Ovary (tissue), 9 donors: ENCODE data around the gene ARL8A. TPM values are rescaled to one million over a fixed set of nuclear protein-coding genes. Genes with fewer than 3 reads are reported as not detected.

Experiments
- DNase-seq, 5 donors: peaks; one replicate each; pipeline ENCODE4 v3.0.0-alpha.2; 2019 to 2020
- H3K27ac ChIP-seq, 2 donors: fragments of 200-600 bp; one replicate each; pipeline versions ENCODE4 v1.5.1 to v1.8.0; 2019 to 2022
- H3K27me3 ChIP-seq: fragments of 200-600 bp; one replicate; pipeline ENCODE4 v1.8.0; 2022
- H3K36me3 ChIP-seq: fragments of 200-600 bp; sonication (generic); one replicate; pipeline ENCODE4 v1.5.1; 2019
- H3K4me1 ChIP-seq: one replicate; pipeline ENCODE4 v1.8.1; 2013; ENCODE audit warnings: mild to moderate bottlenecking, moderate library complexity; ENCODE audit not compliant: insufficient read depth
- H3K4me3 ChIP-seq: fragments of 200-600 bp; sonication (generic); one replicate; pipeline ENCODE4 v1.5.1; 2017
- H3K9me3 ChIP-seq, 2 donors: fragments of 200-600 bp in 1 of 2; sonication (generic) in 1 of 2; one replicate each; pipeline versions ENCODE4 v1.5.1 to v1.8.1; 2013 to 2019; ENCODE audit warnings: mild to moderate bottlenecking in 1 of 2, moderate library complexity in 1 of 2
- CTCF ChIP-seq, 3 donors: fragments of 450-650 bp in 2 of 3; fragments of 200-600 bp in 1 of 3; IDR thresholded peaks; one replicate each; pipeline versions ENCODE4 v1.5.1 to v1.8.0; 2016 to 2022; ENCODE audit warnings: antibody characterized with exemption in 3 of 3, mild to moderate bottlenecking in 1 of 3
- EP300 ChIP-seq: sonication (generic); formaldehyde crosslinking; IDR thresholded peaks from one replicate; pipeline ENCODE4 v1.6.1; 2017; ENCODE audit warnings: antibody characterized with exemption
- POLR2A ChIP-seq: fragments of 450-650 bp; IDR thresholded peaks from one replicate; pipeline ENCODE4 v1.6.1; 2017; ENCODE audit warnings: antibody characterized with exemption, mild to moderate bottlenecking, moderate library complexity
- WGBS, 3 donors: extraction: QIAGEN DNeasy Blood & Tissue Kit in 1 of 3; methylation state at CpG; one replicate each; pipeline versions ENCODE4 v1.1.5 to v1.1.7; 2013 to 2017; 5-methylcytosine and 5-hydroxymethylcytosine counted together
- intact Hi-C, 4 donors: fragments of 100-400 bp; cut with DNase I; formaldehyde crosslinking; loops; one replicate each; pipeline versions ENCODE4 v1.11.0 to v1.15.1; 2022 to 2023
- polyA plus RNA-seq, 2 donors: library from polyadenylated mRNA; stranded (reverse); fragments of 200-250 nt in 1 of 2; fragments of 350-450 nt in 1 of 2; fragmentation: Illumina TruSeq in 1 of 2; extraction: RNeasy Lipid Tissue Mini Kit (QIAGEN cat#74804) in 1 of 2; gene quantifications; one replicate each; pipeline ENCODE4 v1.2.3, GENCODE V29; 2013 to 2014
- total RNA-seq, 7 donors: library from RNA; depleted of rRNA in 2 of 7; stranded (reverse); fragments of >200 nt in 2 of 7; fragmentation: NEBNext Ultra II Directional in 3 of 7; extraction: Animal tissue kit (Norgen Biotek cat#: 25700) in 3 of 7; gene quantifications; one replicate each; pipeline versions ENCODE4 v1.1.0 to v1.2.4, GENCODE V29; 2016 to 2023
- donor health status: DM: no; HTN: no; CAD: no; lungs with moderate emphysema.
- donor health status: DM: no; HTN: no; CAD: no.
- donor health status: Bipolar disorder and iron deficiency.
- donor health status: DM: yes; HTN: yes; CAD: no.
- donor health status: DM: no; HTN: no; CAD: no.
- donor health status: DM: yes; HTN: yes; CAD: no.

Gene ARL8A
- total and polyA plus RNA-seq, 9 donors, result 20.0 to 95.9 (median 65.8) TPM

- intact Hi-C loops, result no loop called here
- 85 to 89% (median 85%) methylated on average over 8 of the region's 8 CpGs for WGBS, 3 donors
Measured at GRCh38 chr1:202150602-202151001, 6.1 kb upstream of the ARL8A start.

GRCh38 chr1:202150187-202150586, 5.7 kb upstream of the ARL8A start:
- Histone ChIP-seq H3K27ac (no peak overlapping the region), H3K4me1 (no peaks in the 10 kb centered on the region), H3K4me3 (no peak overlapping the region), H3K36me3 (no peaks in the 10 kb centered on the region), H3K9me3 (no peaks in the 10 kb centered on the region), H3K27me3 (no peaks in the 10 kb centered on the region)
- TF ChIP-seq CTCF (IDR thresholded peaks at IDR 0.05) (no peak), EP300 (no peak), POLR2A (no peak)
- intact Hi-C loops, result no loop called here
- WGBS, 3 donors, result 89 to 92% (median 90%) methylated on average over 9 of the region's 9 CpGs
- no peak for DNase-seq

More at GRCh38 chr1:202150602-202151001, 6.1 kb upstream of the ARL8A start:
- Histone ChIP-seq H3K27me3 (no peaks in the 10 kb centered on the region), H3K27ac (no peak overlapping the region), H3K4me3 (no peak overlapping the region), H3K9me3 (no peaks in the 10 kb centered on the region), H3K36me3 (no peaks in the 10 kb centered on the region), H3K4me1 (no peaks in the 10 kb centered on the region)
- no peak for DNase-seq
- no peak for TF ChIP-seq CTCF (IDR thresholded peaks at IDR 0.05)
- TF ChIP-seq EP300, result no peak
- TF ChIP-seq POLR2A, result no peak

DNA sequence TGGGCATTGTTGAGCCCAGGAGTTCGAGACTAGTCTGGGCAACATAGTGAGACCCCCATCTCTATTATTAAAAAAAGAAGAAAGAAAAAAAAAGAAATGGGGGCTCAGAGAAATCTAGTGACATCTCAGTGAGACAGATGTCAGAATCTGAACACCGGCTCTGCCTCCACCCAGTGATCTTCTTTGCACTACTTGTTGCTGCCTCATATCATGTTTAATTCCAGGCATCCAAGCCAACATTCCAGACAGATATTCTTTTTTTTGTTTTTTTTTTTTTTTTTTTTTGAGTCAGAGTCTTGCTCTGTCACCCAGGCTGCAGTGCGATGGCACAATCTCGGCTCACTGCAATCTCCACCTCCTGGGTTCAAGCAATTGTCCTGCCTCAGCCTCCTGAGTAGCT, 5.0 kb upstream of the ARL8A start:
- no peak overlapping the region for H3K27ac ChIP-seq
- intact Hi-C loops, result no loop called here
- DNase-seq, result no peak
- no peak overlapping the region for H3K4me3 ChIP-seq
- TF ChIP-seq EP300, result no peak
- TF ChIP-seq POLR2A, result no peak
- no peak for TF ChIP-seq CTCF (IDR thresholded peaks at IDR 0.05)
- no peaks in the 10 kb centered on the region for H3K27me3 ChIP-seq
- no peaks in the 10 kb centered on the region for H3K36me3 ChIP-seq
- WGBS, 3 donors, result 48 to 64% (median 62%) methylated on average over 4 of the region's 4 CpGs
- H3K4me1 ChIP-seq, result no peaks in the 10 kb centered on the region
- no peaks in the 10 kb centered on the region for H3K9me3 ChIP-seq

DNA sequence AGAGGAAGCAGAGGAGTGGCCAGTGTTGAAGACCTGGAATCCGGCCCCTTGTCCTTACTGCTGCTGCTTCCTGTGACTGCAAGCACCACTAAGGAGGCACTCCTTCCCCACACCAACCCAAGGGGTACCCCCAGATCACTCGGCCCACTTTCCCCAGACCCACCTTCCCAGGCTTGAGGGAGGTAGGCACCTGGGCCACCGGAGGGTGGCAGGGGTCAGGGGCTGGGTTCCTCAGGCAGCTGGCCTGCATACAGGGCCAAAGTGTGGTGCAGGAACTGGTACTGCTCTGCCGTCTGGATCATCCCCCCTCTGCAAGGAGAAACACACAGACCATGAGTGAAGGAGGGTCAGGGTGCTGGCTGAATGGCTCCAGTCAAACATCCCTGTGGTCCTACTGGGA, 3.9 kb upstream of the ARL8A start:
- TF ChIP-seq POLR2A, result no peak
- TF ChIP-seq CTCF (IDR thresholded peaks at IDR 0.05), result no peak
- no peak for TF ChIP-seq EP300
- Histone ChIP-seq H3K4me1 (no peaks in the 10 kb centered on the region), H3K27me3 (no peaks in the 10 kb centered on the region), H3K9me3 (no peaks in the 10 kb centered on the region), H3K27ac (no peak overlapping the region), H3K36me3 (no peaks in the 10 kb centered on the region), H3K4me3 (no peak overlapping the region)
- intact Hi-C loops, result no loop called here
- DNase-seq, result no peak
- 91 to 94% (median 93%) methylated on average over 4 of the region's 4 CpGs for WGBS, 3 donors

DNA sequence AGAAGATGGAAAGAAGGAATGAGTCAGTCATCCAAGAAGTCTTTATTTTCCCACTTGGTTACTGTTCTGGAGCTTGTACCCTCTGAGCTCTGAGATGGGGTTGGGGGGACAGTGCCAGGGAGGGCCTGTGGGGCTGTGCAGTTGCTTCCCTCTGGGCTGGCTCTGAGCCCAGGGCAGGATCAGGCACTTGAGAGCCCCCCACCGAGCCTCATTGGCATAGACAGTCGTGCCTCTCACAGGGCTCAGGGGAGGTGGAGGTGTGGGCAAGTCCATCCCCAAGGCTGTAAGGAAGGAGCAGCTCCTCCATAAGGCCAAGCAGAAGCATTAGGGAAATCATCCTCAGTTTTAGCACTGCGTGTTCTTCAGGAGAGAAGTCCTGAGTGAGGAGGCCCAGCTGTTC, 2.5 kb upstream of the ARL8A start:
- TF ChIP-seq EP300 (no peak), CTCF (IDR thresholded peaks at IDR 0.05) (no peak), POLR2A (no peak)
- Histone ChIP-seq H3K27ac (no peak overlapping the region), H3K4me3 (no peak overlapping the region), H3K27me3 (no peaks in the 10 kb centered on the region), H3K36me3 (no peaks in the 10 kb centered on the region), H3K9me3 (no peaks in the 10 kb centered on the region), H3K4me1 (peaks cover 6% of the 10 kb centered on the region)
- 50 to 67% (median 59%) methylated on average over 3 of the region's 3 CpGs for WGBS, 3 donors
- DNase-seq, result no peak
- intact Hi-C loops, result no loop called here
